SKM-1 (cell line): ENCODE results near the gene HEXIM1.
A peak's percentile ranks its signal among the peaks of the same experiment; 100 is the strongest.

Source experiments
- DNase-seq: peaks from one replicate; lab custom pipeline; 2025; ENCODE audit not compliant: unreplicated experiment; lab: John Stamatoyannopoulos, UW

HEXIM1 gene

DNA sequence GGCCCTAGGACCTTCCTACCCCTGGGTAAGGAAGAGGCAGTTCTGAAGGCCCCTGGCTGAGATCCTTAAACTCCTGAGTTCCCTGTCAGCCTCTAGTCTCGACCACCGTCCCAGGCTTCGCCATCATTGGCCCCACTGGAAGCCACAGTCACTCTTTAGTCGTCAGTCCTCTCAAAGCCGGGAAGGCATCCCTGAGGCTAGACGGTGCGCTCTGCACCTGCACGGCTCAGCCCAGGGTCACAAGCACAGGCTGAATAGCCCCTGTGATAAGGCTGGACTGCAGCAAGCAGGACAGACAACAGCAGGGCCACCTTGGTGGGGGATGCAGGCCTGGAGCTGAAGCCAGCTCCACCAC lies 3.3 kb upstream of the HEXIM1 start:
- DNase-seq: no peak

DNA sequence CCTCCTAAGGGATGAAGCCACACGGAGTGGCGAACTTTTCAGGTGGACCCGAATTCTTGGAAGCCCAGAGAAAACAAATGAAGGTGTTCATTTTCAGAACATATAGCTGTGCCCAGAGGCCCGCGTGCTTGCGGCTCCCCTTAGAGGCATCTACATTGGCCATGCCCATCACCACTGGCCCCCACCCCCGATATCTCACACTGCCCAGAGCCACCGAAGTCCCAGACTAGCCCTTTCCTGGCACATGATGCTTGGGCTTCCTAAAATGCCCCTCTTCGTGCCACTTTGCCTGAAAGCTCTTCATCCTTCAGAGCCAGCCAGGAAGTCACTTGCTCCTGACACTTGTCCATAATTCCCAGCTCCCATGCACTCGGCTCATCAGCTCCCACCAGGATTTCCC lies 2.1 kb upstream of the HEXIM1 start:
- DNase-seq: no peak

DNA sequence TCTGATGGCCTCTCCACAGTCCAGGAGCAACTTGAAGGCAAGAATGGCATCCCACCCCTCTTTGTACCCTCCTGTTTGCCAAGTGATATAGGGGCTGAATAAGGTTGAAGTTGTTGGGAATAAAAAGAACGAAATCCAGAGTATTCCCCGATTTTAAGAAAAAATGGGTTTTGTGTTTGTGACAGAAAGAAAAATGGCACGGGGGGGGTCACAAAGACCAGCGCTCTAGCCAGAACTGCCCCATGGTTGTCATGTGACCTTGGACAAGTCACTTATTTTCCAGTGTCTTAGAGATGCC lies 1.7 kb upstream of the HEXIM1 start:
- no peak for DNase-seq

DNA sequence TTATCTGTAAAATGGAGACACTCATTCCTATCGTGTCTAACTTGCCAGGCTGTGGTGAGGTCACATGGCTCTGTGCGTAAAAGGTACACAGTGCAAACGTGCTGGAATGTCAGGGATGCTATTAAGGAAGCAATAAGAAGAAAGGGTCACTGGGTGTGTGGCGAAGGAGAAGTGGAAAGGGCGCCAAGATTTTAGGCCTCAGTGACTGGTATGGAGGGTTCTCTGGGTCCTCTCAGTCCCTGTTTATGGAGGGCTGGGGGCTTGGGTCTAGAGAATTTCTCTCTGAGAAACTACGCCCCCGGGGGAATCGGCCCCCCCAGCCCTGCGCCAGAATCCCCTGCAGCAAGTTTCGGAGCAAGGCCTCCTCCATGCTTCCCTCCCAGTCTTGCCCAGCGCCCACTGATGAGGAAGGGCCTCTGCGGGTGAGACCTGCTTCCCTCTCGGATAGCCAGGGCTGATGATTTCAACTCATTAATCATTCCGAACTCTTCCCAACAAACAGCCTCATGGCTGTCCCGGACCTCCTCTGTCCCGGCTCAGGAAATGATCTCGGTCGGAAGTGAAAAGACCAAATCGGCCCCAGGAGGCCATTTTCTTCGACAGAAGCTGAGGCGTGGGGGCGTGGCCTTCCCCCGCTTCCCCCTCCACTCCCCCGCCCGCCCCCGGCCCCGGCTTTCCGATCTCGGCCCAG lies 1.2 kb upstream of the HEXIM1 start:
- DNase-seq: no peak

DNA sequence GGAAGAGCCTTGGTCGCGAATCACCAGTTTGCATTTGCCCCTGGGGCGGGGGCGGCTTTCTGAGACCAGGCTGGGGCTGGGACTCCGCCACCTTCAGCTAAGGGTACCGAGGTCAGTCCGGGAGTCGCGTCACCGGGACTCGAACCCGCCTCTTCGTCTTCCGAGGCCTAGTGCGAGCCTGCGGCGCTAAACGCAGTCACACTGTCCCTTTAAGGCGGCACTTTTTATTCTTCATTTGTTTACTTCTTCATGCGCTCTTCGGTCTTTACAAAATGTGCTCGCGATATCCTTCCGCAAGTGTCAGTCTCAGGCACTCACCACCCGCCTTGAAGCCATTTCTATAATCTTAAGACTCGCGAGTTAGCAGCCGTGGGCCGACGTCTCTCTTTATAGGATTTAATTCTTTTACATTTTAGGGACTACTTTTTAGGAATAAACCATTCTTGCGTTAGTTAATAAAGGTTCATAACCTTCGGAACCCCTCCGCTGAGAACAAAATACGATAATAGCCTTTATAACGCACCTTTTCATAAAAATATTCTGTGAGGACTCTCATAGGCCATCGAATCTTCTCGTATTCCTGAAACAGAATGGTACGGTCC lies 593 bp upstream of the HEXIM1 start:
- DNase-seq: peak; percentile 89

DNA sequence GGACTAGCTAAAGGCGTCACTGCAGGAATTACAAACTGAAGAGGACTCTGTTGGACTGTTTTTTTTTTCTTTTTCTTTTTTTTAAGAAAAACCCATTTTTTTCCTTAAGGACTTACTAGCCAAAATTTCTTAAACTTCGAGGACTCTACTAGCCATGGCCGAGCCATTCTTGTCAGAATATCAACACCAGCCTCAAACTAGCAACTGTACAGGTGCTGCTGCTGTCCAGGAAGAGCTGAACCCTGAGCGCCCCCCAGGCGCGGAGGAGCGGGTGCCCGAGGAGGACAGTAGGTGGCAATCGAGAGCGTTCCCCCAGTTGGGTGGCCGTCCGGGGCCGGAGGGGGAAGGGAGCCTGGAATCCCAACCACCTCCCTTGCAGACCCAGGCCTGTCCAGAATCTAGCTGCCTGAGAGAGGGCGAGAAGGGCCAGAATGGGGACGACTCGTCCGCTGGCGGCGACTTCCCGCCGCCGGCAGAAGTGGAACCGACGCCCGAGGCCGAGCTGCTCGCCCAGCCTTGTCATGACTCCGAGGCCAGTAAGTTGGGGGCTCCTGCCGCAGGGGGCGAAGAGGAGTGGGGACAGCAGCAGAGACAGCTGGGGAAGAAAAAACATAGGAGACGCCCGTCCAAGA lies 878 bp downstream of the HEXIM1 start:
- DNase-seq: peak; percentile 37

DNA sequence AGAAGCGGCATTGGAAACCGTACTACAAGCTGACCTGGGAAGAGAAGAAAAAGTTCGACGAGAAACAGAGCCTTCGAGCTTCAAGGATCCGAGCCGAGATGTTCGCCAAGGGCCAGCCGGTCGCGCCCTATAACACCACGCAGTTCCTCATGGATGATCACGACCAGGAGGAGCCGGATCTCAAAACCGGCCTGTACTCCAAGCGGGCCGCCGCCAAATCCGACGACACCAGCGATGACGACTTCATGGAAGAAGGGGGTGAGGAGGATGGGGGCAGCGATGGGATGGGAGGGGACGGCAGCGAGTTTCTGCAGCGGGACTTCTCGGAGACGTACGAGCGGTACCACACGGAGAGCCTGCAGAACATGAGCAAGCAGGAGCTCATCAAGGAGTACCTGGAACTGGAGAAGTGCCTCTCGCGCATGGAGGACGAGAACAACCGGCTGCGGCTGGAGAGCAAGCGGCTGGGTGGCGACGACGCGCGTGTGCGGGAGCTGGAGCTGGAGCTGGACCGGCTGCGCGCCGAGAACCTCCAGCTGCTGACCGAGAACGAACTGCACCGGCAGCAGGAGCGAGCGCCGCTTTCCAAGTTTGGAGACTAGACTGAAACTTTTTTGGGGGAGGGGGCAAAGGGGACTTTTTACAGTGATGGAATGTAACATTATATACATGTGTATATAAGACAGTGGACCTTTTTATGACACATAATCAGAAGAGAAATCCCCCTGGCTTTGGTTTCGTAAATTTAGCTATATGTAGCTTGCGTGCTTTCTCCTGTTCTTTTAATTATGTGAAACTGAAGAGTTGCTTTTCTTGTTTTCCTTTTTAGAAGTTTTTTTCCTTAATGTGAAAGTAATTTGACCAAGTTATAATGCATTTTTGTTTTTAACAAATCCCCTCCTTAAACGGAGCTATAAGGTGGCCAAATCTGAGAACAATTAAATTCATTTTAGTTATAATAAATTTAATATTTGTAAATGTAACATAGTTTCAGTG lies 1.7 kb downstream of the HEXIM1 start:
- DNase-seq: no peak

DNA sequence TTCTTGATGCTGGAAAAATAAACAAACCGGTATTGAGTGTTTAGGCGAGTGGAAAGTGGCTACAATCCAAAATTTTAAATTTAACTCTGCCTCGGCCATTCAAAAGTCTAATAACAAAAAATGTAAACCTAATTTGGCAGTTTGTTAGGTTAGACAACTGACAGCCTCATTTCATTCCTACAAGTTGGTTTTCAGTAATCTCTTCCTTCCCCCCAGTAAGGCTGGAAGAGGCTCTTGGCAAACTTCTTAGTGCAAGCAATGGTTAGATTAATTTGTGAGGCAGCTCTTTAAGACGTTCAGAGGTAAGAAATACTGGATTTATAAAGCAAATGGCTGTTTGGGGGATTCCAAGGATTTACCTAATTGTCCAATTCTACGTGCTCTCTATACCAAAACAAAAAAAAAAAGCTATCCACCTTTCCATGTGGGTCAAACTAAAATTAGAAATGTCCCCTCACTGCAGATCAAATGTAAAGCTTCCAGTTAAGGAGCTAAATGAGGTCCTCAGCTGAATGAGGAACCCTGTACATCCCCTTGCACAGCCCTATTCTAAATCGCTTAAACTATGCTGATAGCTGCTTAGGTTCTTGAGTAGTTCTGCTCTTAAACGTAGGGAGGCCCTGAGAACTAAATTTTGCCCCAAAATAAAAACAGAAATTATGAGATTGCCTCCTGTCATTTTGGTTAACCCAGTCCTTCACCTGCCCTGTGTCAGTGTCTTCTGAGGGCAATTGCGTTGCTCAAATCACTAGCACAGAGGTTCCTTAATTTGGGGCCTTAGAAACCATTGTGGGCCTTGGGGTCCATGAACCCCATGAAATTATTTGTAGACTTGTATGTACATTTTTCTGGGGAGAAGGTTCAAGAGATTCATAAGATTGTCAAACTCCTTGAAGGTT lies 2.9 kb downstream of the HEXIM1 start:
- no peak for DNase-seq

DNA sequence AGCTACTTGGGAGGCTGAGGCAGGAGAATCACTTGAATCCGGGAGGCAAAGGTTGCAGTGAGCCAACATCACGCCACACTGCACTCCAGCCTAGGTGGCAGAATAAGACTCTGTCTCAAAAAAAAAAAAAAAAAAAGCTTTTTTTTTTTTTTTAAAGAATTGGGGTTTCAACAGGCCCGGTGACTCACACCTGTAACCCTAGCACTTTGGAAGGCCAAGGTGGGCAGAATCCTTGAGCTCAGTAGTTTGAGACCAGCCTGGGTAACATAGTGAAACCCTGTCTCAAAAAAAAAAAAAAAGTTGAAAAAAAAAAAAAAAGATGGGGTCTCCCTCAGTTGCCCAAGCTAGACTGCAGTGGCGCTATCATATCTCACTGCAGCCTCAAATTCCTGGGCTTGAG lies 6.8 kb downstream of the HEXIM1 start:
- DNase-seq: no peak

DNA sequence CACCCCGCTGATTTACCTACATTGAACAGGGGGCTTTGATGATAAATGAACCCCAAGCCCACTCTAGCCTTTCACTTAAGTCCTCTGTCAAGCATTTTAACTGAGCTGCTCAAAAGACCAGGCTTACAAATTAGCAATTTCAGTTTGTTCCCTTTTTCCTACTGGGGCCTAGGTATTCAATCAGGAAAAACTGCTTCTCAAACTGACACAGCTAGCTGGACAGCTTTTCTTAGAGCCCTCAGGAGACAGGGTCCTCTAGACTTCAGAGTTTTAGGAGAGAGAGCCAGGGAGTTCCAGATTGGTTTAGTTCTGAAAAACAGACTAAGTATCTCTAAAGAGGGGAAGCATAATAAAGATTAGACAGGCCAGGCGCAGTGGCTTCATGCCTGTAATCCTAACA lies 7.2 kb downstream of the HEXIM1 start:
- DNase-seq: no peak

DNA sequence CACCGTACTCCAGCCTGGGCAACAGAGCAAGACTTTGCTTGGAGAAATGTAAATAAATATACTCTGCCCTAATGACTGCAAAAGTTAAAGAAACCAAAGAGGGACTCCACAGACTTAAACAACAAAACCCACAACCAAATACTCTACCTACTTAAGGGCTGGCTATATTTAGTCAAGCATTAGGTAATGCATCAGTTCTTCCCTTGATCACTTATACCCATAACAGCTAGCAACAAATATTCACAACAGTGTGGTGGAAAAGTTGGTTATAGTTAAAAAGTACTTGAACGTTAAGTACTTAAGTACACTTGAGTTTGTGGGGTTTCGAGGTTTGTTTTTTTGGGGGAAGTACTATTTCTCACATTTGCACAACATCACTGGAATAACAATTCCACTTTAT lies 8.0 kb downstream of the HEXIM1 start:
- DNase-seq: no peak

DNA sequence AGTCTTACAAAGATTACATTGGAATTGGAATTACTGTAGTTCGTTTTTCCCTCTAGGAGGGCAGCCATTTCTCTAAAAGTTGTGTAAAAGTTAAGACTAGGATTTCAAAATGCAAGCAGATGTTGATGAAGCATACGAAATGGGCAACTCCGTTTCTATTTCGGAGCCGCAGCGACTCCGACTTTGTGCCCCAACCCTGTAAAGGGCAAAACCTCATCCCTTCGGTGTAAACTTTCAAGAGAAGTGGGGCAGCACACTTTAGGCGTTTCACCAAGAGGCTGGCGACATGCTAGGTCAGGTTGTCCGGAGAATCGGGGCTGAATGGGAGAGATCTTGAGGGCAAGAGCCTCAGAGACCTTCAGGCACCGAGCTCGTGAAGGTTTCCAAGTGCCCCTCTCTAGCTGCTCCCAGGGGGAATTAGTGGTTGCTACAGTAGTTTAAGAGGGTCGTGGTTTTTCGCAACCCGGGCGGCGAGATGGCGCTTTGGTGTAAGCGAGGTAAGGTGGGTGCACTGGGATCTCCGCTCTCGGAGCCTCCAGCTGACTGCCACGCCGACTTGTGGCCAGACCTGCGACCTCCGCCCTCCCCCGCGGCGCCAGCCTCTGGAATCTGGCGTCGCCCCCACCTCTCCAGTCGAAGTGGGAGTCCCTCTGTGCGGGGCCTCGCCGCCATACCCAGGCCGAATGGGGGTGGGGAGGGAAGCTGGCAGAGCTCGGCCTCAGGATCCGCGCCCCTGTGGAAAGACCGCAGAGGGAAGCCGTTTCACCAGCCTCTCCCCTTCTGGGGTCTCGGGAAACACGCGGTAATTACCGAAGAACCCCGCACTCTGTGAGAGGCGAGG lies 12.4 kb downstream of the HEXIM1 start:
- no peak for DNase-seq

DNA sequence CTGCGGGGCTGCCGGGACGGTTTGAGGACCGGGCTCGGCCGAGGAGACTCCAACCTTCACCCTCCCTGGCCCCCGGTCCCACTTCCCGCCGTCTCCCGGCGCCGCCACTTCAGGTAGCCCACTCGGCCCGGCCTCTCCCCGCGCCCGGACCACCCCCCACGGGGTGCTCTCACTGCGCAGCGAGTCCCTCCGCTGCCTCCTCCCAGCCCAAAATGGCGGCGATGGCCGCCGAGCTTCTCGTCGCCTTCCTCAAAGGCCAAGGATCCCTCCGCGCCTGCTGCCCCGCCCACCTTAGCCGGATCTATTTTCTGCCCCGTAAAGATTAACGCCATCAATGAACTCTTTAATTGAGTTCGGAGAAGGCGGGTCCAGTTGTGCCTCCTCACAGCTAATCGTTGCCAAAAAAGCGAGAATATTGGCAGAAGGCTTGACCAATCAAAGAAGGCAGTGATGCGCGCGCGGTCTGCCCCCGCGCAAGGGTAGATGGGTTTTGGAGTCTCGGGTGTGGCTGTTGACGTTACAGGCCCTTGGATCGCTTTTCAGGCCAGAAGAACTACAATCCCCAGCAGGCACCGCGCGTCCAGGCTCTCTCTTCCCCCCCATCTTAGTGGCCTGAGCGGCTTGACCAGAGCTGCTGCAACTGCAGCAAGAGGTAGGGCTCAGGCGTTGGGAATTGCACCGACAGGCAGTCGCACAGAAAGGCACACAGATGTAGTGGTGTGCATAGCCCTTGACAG lies 13.2 kb downstream of the HEXIM1 start, which contains the start of gene HEXIM2:
Gene HEXIM2 (plus strand): TSS at position 588 of the 737 bp plus-strand sequence. CDS start 919 bp downstream, outside the sequence.
- DNase-seq: peak; percentile 97

DNA sequence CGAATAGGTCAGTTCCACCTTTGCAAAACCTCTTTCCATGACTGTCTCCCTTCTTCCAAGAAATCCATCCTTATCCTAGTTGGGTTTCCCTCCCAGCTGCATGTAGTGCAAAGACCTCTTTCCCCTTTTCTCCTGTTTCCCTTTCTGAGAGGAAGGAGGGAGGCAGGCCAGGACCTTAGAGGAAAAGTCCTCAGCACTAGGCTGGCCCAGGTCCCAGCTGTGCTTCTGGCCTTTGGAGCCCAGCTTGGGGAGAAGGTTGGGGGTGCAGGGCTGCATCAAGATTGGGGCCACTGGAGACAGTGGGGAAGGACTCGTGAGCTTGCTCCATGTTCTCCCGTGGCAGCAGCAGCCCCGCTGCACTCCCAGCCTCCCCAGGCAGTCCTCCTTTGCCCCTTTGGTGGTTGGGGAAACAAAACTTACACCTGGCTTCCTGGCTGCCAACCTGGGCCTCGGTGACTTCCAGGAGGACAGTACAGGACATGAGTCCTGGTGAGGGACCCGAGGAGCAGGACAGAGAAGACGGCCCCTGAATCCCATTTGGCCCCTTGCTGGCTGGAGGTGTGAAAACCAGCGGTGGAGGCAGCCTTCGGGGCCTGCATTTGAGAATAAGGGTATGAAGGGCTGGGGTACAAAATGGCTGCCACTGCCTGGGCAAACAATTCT lies 13.9 kb downstream of the HEXIM1 start:
- DNase-seq: no peak

DNA sequence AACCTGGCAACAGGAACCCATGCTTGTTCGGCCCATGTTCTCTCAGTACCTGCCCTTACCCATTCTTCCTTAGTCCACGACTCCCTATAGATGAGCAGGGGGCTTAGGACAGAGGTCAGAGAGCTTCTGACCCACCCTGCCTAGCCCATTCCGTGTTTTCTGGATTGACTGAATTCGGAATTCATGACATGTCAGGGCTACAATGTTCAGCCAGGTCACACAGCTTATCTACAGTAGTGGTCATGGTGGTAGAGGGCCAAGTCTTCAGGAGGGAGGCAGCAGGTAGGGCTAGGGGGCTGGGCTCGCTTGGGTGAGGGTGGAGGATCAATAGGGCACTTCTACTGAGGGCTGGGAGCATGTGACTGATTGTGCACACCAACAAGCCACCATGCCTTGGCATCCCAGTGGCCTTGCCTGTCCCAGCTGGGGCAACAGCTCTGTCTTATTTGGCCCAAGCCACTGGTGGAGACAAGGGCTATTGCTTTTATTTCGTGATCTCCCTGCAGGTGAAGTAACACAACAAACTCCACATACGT lies 16.5 kb downstream of the HEXIM1 start:
- no peak for DNase-seq

DNA sequence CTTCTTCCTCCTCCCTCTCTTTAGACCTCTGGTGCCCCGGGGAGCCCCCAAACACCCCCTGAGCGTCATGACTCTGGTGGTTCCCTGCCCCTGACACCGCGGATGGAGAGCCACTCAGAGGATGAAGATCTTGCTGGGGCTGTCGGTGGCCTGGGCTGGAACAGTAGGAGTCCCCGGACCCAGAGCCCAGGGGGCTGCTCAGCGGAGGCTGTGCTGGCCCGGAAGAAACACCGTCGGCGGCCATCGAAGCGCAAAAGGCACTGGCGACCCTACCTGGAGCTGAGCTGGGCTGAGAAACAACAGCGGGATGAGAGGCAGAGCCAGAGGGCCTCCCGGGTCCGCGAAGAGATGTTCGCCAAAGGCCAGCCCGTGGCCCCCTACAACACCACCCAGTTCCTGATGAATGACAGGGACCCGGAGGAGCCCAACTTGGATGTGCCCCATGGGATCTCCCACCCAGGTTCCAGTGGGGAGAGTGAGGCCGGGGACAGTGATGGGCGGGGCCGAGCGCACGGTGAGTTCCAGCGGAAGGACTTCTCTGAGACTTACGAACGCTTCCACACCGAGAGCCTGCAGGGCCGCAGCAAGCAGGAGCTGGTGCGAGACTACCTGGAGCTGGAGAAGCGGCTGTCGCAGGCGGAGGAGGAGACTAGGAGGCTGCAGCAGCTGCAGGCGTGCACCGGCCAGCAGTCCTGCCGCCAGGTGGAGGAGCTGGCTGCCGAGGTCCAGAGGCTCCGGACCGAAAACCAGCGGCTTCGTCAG lies 20.9 kb downstream of the HEXIM1 start:
- DNase-seq: no peak

DNA sequence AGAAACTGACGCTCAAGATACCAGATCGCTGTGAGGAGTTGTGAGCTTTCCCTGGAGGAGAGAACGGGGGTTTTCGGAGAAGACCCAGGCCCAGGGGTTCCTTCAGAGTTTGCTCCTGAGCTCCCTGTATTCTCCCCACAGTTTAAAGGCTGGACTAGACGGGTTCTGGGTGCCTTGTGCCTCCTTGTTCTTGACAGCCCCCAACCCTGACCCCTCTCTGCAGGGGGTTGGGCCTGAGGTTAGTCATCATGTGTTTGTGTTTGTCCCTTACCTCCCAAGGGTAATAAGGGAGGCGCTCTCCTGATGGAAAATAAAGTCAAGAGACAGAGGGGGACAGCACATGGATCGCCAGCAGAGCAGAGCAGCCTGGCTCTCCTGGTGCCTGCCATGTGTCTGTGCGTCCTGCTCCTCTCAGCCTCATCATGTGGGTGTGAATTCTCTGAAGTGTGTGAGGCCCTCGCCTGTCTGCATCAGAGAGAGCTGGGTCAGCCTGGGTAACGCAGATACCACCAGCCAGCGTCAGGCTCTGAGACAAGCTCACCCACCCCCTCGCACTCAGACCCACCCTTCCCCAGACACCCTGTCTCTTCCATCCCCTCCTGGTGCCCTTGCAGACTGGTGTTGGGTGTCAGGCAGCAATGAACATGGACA lies 22.1 kb downstream of the HEXIM1 start:
- no peak for DNase-seq
